Right atrium auricular region (tissue), 2 donors: Measurements from ENCODE around the gene ARVCF. TPM values are rescaled to one million over a fixed set of nuclear protein-coding genes. Genes with fewer than 3 reads are reported as not detected.
A peak's percentile ranks its signal among the peaks of the same experiment; 100 is the strongest.

Experiments used
- DNase-seq: peaks from one replicate; pipeline ENCODE4 v3.0.0-alpha.2; 2019; ENCODE audit warnings: low spot score
- H3K27ac ChIP-seq, 2 donors: fragments of 200-600 bp; sonication (generic); 1 replicate in 1 of 2; 2 replicates in 1 of 2; pipeline ENCODE4 v1.5.1; 2016 to 2019
- H3K27me3 ChIP-seq, 2 donors: fragments of 200-600 bp; sonication (generic); one replicate each; pipeline versions ENCODE4 v1.5.1 to v1.6.0; 2017 to 2019
- H3K36me3 ChIP-seq: fragments of 200-600 bp; sonication (generic); one replicate; pipeline ENCODE4 v1.5.1; 2016
- H3K4me1 ChIP-seq, 2 donors: fragments of 200-600 bp; sonication (generic); one replicate each; pipeline versions ENCODE4 v1.5.1 to v1.6.0; 2017 to 2019
- H3K4me3 ChIP-seq, 2 donors: fragments of 200-600 bp; sonication (generic); 1 replicate in 1 of 2; 2 replicates in 1 of 2; pipeline ENCODE4 v1.5.1; 2017 to 2019; ENCODE audit warnings: mild to moderate bottlenecking in 1 of 2, moderate library complexity in 1 of 2
- H3K9me3 ChIP-seq, 2 donors: fragments of 200-600 bp; sonication (generic); one replicate each; pipeline ENCODE4 v1.5.1; 2019
- total RNA-seq, 2 donors: library from RNA; depleted of rRNA; stranded (reverse); fragments of >200 nt; gene quantifications; one replicate each; pipeline ENCODE4 v1.1.0, GENCODE V29; 2016
- TF ChIP-seq, protein P1 (sequence below), 2 donors: fragments of 200-600 bp; sonication (generic); IDR thresholded peaks; one replicate each; pipeline ENCODE4 v1.5.1; 2019; ENCODE audit warnings: antibody characterized with exemption in 2 of 2

ARVCF gene
- total RNA-seq, 2 donors from 2014 or later: 16.7 to 35.8 TPM

DNA sequence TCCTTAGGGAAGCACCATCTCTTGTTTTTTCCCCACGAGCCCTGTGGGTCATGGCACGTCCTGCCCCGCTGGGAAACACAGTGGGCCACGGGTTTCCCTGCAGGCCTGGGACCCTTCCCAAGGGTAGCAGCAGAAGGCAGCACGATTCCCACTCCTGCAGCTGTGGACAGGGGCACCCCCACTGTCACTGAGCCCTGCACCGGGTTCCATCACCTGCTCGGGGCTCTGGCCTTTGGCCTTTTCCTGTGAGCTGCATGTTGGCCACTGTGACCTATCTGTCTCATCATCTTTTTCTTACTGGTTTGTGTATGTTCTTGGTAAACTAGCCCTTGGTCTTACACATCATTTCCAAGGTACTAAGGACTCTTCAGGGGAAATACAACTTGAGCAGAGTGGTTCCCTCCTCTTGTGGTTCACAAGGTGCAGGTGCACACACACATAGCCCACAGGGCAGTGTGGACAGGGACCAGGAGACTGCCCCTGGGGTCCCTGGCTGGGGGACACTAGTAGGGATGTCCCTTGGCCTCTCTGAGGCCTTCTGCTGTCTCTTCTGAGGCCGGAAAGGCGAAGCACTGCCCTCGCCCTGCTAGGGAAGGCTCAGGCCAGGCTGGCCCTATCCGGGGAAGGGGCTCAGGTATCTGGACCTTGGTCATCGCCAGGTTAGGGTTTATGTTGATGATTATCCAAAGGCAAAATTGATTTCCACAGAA lies 56.0 kb downstream of the ARVCF start:
- Histone ChIP-seq H3K4me1 (peaks cover 0 to 39% of the 10 kb centered on the region in 2 donors), H3K9me3 (no peaks in the 10 kb centered on the region), H3K27ac (no peak overlapping the region), H3K36me3 (peaks cover 19% of the 10 kb centered on the region), H3K4me3 (no peak overlapping the region), H3K27me3 (no peaks in the 10 kb centered on the region)
- DNase-seq: no peak
- TF ChIP-seq, protein P1, sequence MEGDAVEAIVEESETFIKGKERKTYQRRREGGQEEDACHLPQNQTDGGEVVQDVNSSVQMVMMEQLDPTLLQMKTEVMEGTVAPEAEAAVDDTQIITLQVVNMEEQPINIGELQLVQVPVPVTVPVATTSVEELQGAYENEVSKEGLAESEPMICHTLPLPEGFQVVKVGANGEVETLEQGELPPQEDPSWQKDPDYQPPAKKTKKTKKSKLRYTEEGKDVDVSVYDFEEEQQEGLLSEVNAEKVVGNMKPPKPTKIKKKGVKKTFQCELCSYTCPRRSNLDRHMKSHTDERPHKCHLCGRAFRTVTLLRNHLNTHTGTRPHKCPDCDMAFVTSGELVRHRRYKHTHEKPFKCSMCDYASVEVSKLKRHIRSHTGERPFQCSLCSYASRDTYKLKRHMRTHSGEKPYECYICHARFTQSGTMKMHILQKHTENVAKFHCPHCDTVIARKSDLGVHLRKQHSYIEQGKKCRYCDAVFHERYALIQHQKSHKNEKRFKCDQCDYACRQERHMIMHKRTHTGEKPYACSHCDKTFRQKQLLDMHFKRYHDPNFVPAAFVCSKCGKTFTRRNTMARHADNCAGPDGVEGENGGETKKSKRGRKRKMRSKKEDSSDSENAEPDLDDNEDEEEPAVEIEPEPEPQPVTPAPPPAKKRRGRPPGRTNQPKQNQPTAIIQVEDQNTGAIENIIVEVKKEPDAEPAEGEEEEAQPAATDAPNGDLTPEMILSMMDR (IDR thresholded peaks at IDR 0.05): no peak

- H3K27ac ChIP-seq: peak overlapping the region; percentile 19 to 52
- H3K9me3 ChIP-seq: no peaks in the 10 kb centered on the region
- H3K27me3 ChIP-seq: no peaks in the 10 kb centered on the region
- H3K4me3 ChIP-seq: peak overlapping the region in 1 of 2 donors; percentile 29
- DNase-seq: no peak
- TF ChIP-seq, protein P1 (IDR thresholded peaks at IDR 0.05): no peak
- peaks cover 0 to 46% of the 10 kb centered on the region in 2 donors for H3K4me1 ChIP-seq
- peaks cover 16% of the 10 kb centered on the region for H3K36me3 ChIP-seq
These were observed 56.8 kb downstream of the ARVCF start for GRCh38 chr22:19959587-19960490.

- Histone ChIP-seq H3K4me1 (peaks cover 0 to 46% of the 10 kb centered on the region in 2 donors), H3K4me3 (peak overlapping the region in 1 of 2 donors; percentile 29), H3K9me3 (no peaks in the 10 kb centered on the region), H3K27me3 (no peaks in the 10 kb centered on the region), H3K36me3 (peaks cover 12% of the 10 kb centered on the region), H3K27ac (peak overlapping the region; percentile 19 to 52)
- TF ChIP-seq, protein P1 (IDR thresholded peaks at IDR 0.05): no peak
- DNase-seq: peak; percentile 84
These were observed 57.5 kb downstream of the ARVCF start for GRCh38 chr22:19959043-19959586.

- no peaks in the 10 kb centered on the region for H3K9me3 ChIP-seq
- H3K36me3 ChIP-seq: peaks cover 4% of the 10 kb centered on the region
- peak overlapping the region; percentile 19 to 52 for H3K27ac ChIP-seq
- TF ChIP-seq, protein P1 (IDR thresholded peaks at IDR 0.05): no peak
- DNase-seq: no peak
- H3K4me1 ChIP-seq: peaks cover 0 to 53% of the 10 kb centered on the region in 2 donors
- no peaks in the 10 kb centered on the region for H3K27me3 ChIP-seq
- H3K4me3 ChIP-seq: peak overlapping the region in 1 of 2 donors; percentile 29
These were observed 58.3 kb downstream of the ARVCF start for GRCh38 chr22:19958083-19959042.

- Histone ChIP-seq H3K4me3 (no peak overlapping the region), H3K27me3 (no peaks in the 10 kb centered on the region), H3K9me3 (no peaks in the 10 kb centered on the region), H3K36me3 (no peaks in the 10 kb centered on the region), H3K27ac (no peak overlapping the region), H3K4me1 (peaks cover 0 to 59% of the 10 kb centered on the region in 2 donors)
- TF ChIP-seq, protein P1 (IDR thresholded peaks at IDR 0.05): no peak
- no peak for DNase-seq
These were observed 59.2 kb downstream of the ARVCF start for GRCh38 chr22:19957445-19957844.
